HCT116 (cell line): Measurements from ENCODE around the gene SMYD3. TPM values are rescaled to one million over a fixed set of nuclear protein-coding genes. Genes with fewer than 3 reads are reported as not detected.

Experiments
- ATAC-seq: fragments of 200-7000 bp; cut with Tn5 transposase; 2 replicates; pipeline ENCODE4 v1.9.1; 2020; ENCODE audit warnings: mild to moderate bottlenecking, moderate library complexity
- BruUV-seq: library from RNA; stranded (reverse); fragments of 400-500 nt; replicated peaks from 2 replicates; lab custom pipeline; 2021; lab: Mats Ljungman, UMichigan
- CTCF ChIA-PET: fragments of 300-600 bp; sonication (Branson Sonifier 250); formaldehyde crosslinking; loops from one replicate; lab custom pipeline; 2021; ENCODE audit warnings: antibody characterized with exemption; lab: Charles Lee
- POLR2A ChIA-PET: fragments of 300-600, 350-600 bp; sonication (Branson Sonifier 250); formaldehyde crosslinking; loops from one replicate; lab custom pipeline; 2021; ENCODE audit warnings: antibody characterized with exemption; lab: Charles Lee
- RAD21 ChIA-PET, 2 experiments: fragments of 300-600 bp; sonication (Branson Sonifier 250); formaldehyde crosslinking; loops; one replicate each; lab custom pipeline; 2023; ENCODE audit warnings: low total read pairs in 2 of 2; ENCODE audit not compliant: uncharacterized antibody in 2 of 2, unreplicated experiment in 2 of 2, low non-redundant PET in 1 of 2; lab: Charles Lee
- DNase-seq: peaks from one replicate; pipeline ENCODE4 v3.0.0-alpha.2; 2010; ENCODE audit warnings: low read depth, low spot score
- H2AFZ ChIP-seq: fragments of 200-600 bp; shearing (Covaris generic), sonication (generic); 2 replicates; pipeline ENCODE4 v1.6.1; 2017; ENCODE audit warnings: low read depth, mixed run types, mixed read lengths, antibody characterized with exemption, low read length; ENCODE audit not compliant: poor library complexity, severe bottlenecking
- H3K27ac ChIP-seq: 2 replicates; pipeline ENCODE4 v1.5.1; 2012; ENCODE audit warnings: low read depth, low read length
- H3K27me3 ChIP-seq: fragments of 200-600 bp; sonication (generic); 2 replicates; pipeline ENCODE4 v1.6.1; 2016; ENCODE audit warnings: mixed run types, low read length, mixed read lengths; ENCODE audit not compliant: insufficient read depth
- H3K36me3 ChIP-seq, 2 experiments: fragments of 200-500 bp in 1 of 2; fragments of 200-600 bp in 1 of 2; sonication (Bioruptor generic) in 1 of 2; sonication (generic) in 1 of 2; 2 replicates each; pipeline versions ENCODE4 v1.5.1 to v1.6.1; 2014 to 2016; ENCODE audit warnings: low read length in 2 of 2, inconsistent platforms in 1 of 2, mixed read lengths in 1 of 2, mixed run types in 1 of 2; ENCODE audit not compliant: insufficient read depth in 2 of 2, control insufficient read depth in 1 of 2
- H3K4me1 ChIP-seq, 2 experiments: fragments of 200-600 bp in 1 of 2; sonication (generic) in 1 of 2; 2 replicates each; pipeline versions ENCODE4 v1.5.1 to v1.6.1; 2012 to 2017; ENCODE audit warnings: low read length in 2 of 2, inconsistent platforms in 1 of 2, mild to moderate bottlenecking in 1 of 2, mixed read lengths in 1 of 2, mixed run types in 1 of 2, moderate library complexity in 1 of 2; ENCODE audit not compliant: insufficient read depth in 2 of 2, control insufficient read depth in 1 of 2
- H3K4me2 ChIP-seq: fragments of 200-600 bp; sonication (generic); 2 replicates; pipeline ENCODE4 v1.6.1; 2017; ENCODE audit warnings: mixed run types, low read length, mixed read lengths
- H3K4me3 ChIP-seq, 2 experiments: fragments of 200-600 bp in 1 of 2; sonication (generic) in 1 of 2; replicated peaks in 1 of 2; 2 replicates each; pipeline ENCODE4 v1.5.1; 2011 to 2016; ENCODE audit warnings: low read length in 2 of 2, control low read depth in 1 of 2, low read depth in 1 of 2, mild to moderate bottlenecking in 1 of 2, mixed read lengths in 1 of 2, mixed run types in 1 of 2
- H3K79me2 ChIP-seq: fragments of 200-600 bp; sonication (generic); 2 replicates; pipeline ENCODE4 v1.6.1; 2017; ENCODE audit warnings: mild to moderate bottlenecking, mixed run types, low read length, moderate library complexity, mixed read lengths; ENCODE audit not compliant: insufficient read depth
- H3K9ac ChIP-seq: fragments of 200-600 bp; sonication (generic); 2 replicates; pipeline ENCODE4 v1.6.1; 2016; ENCODE audit warnings: low read length, mixed read lengths
- H3K9me2 ChIP-seq: fragments of 200-600 bp; sonication (generic), shearing (Covaris generic); 2 replicates; pipeline ENCODE4 v1.6.1; 2017; ENCODE audit warnings: mixed run types, mild to moderate bottlenecking, moderate library complexity; ENCODE audit not compliant: insufficient read depth
- H3K9me3 ChIP-seq, 2 experiments: fragments of 200-500 bp in 1 of 2; fragments of 200-600 bp in 1 of 2; sonication (Bioruptor generic) in 1 of 2; sonication (generic) in 1 of 2; 2 replicates each; pipeline ENCODE4 v1.6.1; 2014 to 2017; ENCODE audit warnings: low read length in 2 of 2, mixed read lengths in 2 of 2, inconsistent platforms in 1 of 2, low read depth in 1 of 2, mild to moderate bottlenecking in 1 of 2, mixed run types in 1 of 2, moderate library complexity in 1 of 2; ENCODE audit not compliant: control insufficient read depth in 1 of 2, insufficient read depth in 1 of 2
- H4K20me1 ChIP-seq: fragments of 200-600 bp; sonication (generic), shearing (Covaris generic); 2 replicates; pipeline ENCODE4 v1.6.1; 2017; ENCODE audit warnings: mixed run types, mild to moderate bottlenecking, moderate library complexity; ENCODE audit not compliant: insufficient read depth
- ATF3 ChIP-seq: IDR thresholded peaks from 2 replicates; pipeline ENCODE4 v1.6.1; 2012
- CBX3 ChIP-seq: IDR thresholded peaks from 2 replicates; pipeline ENCODE4 v1.6.1; 2012; ENCODE audit warnings: low read depth
- EGR1 ChIP-seq: IDR thresholded peaks from 2 replicates; pipeline ENCODE4 v1.6.1; 2012; ENCODE audit warnings: low read depth
- EZH2phosphoT487 ChIP-seq: fragments of 200-600 bp; IDR thresholded peaks from 2 replicates; pipeline ENCODE4 v1.6.1; 2018; ENCODE audit warnings: antibody characterized with exemption, borderline replicate concordance
- JUND ChIP-seq: IDR thresholded peaks from 2 replicates; pipeline ENCODE4 v1.6.1; 2012
- POLR2A ChIP-seq: IDR thresholded peaks from 2 replicates; pipeline ENCODE4 v1.7.0; 2011; ENCODE audit warnings: borderline replicate concordance; ENCODE audit not compliant: insufficient read depth, insufficient read length; ENCODE audit errors: extremely low read depth
- TCF7L2 ChIP-seq: IDR thresholded peaks from 2 replicates; pipeline ENCODE4 v1.7.0; 2011; ENCODE audit warnings: borderline replicate concordance, inconsistent platforms; ENCODE audit not compliant: insufficient read depth, insufficient read length; ENCODE audit errors: extremely low read depth
- YY1 ChIP-seq: IDR thresholded peaks from 2 replicates; pipeline ENCODE4 v1.6.1; 2011; ENCODE audit warnings: low read length, low read depth, moderate library complexity, mild to moderate bottlenecking; ENCODE audit not compliant: insufficient replicate concordance; ENCODE audit errors: extremely low read depth
- ZBTB33 ChIP-seq: IDR thresholded peaks from 2 replicates; pipeline ENCODE4 v1.6.1; 2011; ENCODE audit warnings: mild to moderate bottlenecking, low read length, moderate library complexity; ENCODE audit not compliant: insufficient replicate concordance; ENCODE audit errors: extremely low read depth
- intact Hi-C: fragments of 100-400 bp; cut with micrococcal nuclease; formaldehyde crosslinking; loops from 2 replicates; pipeline ENCODE4 v1.10.0; 2022
- total RNA-seq: library from RNA; stranded (reverse); gene quantifications from one replicate; pipeline ENCODE4 v1.2.1, GENCODE V29; 2021; ENCODE audit not compliant: unreplicated experiment
- TF ChIP-seq, protein P1 (sequence below): IDR thresholded peaks from 2 replicates; pipeline ENCODE4 v1.6.1; 2012; ENCODE audit warnings: low read depth
- TF ChIP-seq, protein P2 (sequence below): IDR thresholded peaks from 2 replicates; pipeline ENCODE4 v1.6.1; 2012

Gene SMYD3
- total RNA-seq, 1 experiment from 2014 or later, result 33.6 TPM

DNA sequence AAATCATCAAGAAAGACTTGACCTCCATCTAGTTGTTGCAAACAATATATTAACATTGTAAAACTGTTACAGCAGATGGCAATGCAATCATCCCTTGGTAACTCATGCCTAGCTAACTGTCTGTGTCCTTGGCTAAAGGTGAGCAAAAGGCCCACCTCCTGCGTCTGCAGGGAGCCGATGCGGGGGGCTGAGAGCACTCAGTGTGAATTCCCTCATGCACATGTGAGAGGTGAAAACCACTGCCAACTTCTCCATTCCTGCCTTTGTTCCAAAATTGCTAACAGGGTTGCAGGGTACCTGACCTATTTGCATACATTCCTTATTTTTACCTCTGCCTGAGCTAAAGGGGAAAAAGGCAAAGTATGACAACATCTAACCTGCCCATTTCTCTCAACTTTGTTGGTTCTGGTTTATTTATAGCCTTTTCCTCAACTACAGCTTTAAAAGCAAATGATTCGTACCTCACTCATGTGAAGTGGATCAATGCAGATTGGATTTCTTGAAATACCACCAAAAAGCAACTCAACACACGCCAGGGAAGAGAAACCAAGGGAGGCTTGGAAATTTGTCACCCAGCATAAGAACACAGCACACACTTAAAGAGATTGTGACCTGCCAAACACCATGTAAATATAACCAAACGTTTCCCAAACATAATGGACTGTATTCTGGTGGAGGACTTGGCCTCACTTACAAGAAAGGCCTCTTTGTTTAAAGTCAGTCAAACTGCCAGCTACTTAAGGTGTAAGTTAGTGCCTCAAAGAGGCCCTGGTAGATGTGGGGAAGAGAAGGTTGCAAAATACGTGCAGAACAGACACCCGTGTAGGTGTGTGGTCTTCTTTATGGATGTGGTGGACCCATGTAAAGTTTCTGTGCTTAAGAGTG lies 651.0 kb downstream of the SMYD3 start:
- RAD21 ChIA-PET, result no interaction called here
- intact Hi-C loops, result no loop called here

GRCh38 chr1:245853291-245853690 lies 653.8 kb downstream of the SMYD3 start:
- Histone ChIP-seq H2AFZ (no peak overlapping the region), H4K20me1 (no peaks in the 10 kb centered on the region), H3K4me1 (peaks cover 0 to 17% of the 10 kb centered on the region in 2 experiments; a peak in 1 of 4 replicates), H3K9ac (no peak overlapping the region), H3K4me3 (no peak overlapping the region), H3K27ac (no peak overlapping the region), H3K4me2 (no peak overlapping the region), H3K9me2 (no peaks in the 10 kb centered on the region)
- BruUV-seq, result no TSS peak
- CTCF ChIA-PET, result no interaction called here
- RAD21 ChIA-PET, result no interaction called here
- POLR2A ChIA-PET, result no interaction called here
- intact Hi-C loops, result no loop called here
- ATAC-seq, result no peak
- TF ChIP-seq JUND, result no peak
- TF ChIP-seq EZH2phosphoT487, result no peak
- TF ChIP-seq ZBTB33, result no peak
- TF ChIP-seq, protein P1, sequence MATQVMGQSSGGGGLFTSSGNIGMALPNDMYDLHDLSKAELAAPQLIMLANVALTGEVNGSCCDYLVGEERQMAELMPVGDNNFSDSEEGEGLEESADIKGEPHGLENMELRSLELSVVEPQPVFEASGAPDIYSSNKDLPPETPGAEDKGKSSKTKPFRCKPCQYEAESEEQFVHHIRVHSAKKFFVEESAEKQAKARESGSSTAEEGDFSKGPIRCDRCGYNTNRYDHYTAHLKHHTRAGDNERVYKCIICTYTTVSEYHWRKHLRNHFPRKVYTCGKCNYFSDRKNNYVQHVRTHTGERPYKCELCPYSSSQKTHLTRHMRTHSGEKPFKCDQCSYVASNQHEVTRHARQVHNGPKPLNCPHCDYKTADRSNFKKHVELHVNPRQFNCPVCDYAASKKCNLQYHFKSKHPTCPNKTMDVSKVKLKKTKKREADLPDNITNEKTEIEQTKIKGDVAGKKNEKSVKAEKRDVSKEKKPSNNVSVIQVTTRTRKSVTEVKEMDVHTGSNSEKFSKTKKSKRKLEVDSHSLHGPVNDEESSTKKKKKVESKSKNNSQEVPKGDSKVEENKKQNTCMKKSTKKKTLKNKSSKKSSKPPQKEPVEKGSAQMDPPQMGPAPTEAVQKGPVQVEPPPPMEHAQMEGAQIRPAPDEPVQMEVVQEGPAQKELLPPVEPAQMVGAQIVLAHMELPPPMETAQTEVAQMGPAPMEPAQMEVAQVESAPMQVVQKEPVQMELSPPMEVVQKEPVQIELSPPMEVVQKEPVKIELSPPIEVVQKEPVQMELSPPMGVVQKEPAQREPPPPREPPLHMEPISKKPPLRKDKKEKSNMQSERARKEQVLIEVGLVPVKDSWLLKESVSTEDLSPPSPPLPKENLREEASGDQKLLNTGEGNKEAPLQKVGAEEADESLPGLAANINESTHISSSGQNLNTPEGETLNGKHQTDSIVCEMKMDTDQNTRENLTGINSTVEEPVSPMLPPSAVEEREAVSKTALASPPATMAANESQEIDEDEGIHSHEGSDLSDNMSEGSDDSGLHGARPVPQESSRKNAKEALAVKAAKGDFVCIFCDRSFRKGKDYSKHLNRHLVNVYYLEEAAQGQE, result no peak
- no peak for TF ChIP-seq ATF3
- TF ChIP-seq, all 23 proteins: peak for 0
- Histone ChIP-seq H3K79me2 (no peaks in the 10 kb centered on the region), H3K36me3 (no peaks in the 10 kb centered on the region), H3K9me3 (no peaks in the 10 kb centered on the region), H3K27me3 (no peaks in the 10 kb centered on the region)
- no peak for DNase-seq

More for the DNA sequence above, 651.0 kb downstream of the SMYD3 start:
- no peak overlapping the region for H3K9ac ChIP-seq
- H3K4me2 ChIP-seq, result no peak overlapping the region
- no peak overlapping the region for H2AFZ ChIP-seq
- no TSS peak for BruUV-seq
- H3K27me3 ChIP-seq, result no peaks in the 10 kb centered on the region
- DNase-seq (no peak), ATAC-seq (no peak)
- no peaks in the 10 kb centered on the region for H3K36me3 ChIP-seq
- TF ChIP-seq POLR2A, result no peak
- no peak for TF ChIP-seq EGR1
- TF ChIP-seq CBX3, result no peak
- TF ChIP-seq TCF7L2, result no peak
- TF ChIP-seq YY1, result no peak
- no peak for TF ChIP-seq EZH2phosphoT487
- TF ChIP-seq, protein P2, sequence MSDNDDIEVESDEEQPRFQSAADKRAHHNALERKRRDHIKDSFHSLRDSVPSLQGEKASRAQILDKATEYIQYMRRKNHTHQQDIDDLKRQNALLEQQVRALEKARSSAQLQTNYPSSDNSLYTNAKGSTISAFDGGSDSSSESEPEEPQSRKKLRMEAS, result no peak
- ChIA-PET CTCF (no interaction called here), POLR2A (no interaction called here)
- H4K20me1 ChIP-seq, result no peaks in the 10 kb centered on the region
- no peak overlapping the region for H3K27ac ChIP-seq
- H3K4me1 ChIP-seq, result peaks cover 0 to 25% of the 10 kb centered on the region in 2 experiments; a peak in 1 of 4 replicates
- no peaks in the 10 kb centered on the region for H3K9me2 ChIP-seq
- H3K79me2 ChIP-seq, result no peaks in the 10 kb centered on the region
- H3K9me3 ChIP-seq, result no peaks in the 10 kb centered on the region
- H3K4me3 ChIP-seq, result no peak overlapping the region
